SK-N-SH (cell line): ENCODE data around the gene DIP2A. TPM values are rescaled to one million over a fixed set of nuclear protein-coding genes. Genes with fewer than 3 reads are reported as not detected.

Source experiments
- CTCF ChIA-PET: fragments of 300-600, 350-600 bp; formaldehyde crosslinking; extraction: SDS; loops from one replicate; lab custom pipeline; 2021; lab: Yijun Ruan, JAX
- POLR2A ChIA-PET: fragments of 350-600 bp; sonication (Branson Sonifier 250); formaldehyde crosslinking; extraction: SDS; loops from one replicate; lab custom pipeline; 2020; ENCODE audit warnings: antibody characterized with exemption, inconsistent platforms; lab: Yijun Ruan, JAX
- DNase-seq: peaks from one replicate; pipeline ENCODE4 v3.0.0; 2012
- H2AFZ ChIP-seq: fragments of 200-600 bp; sonication (generic); 2 replicates; pipeline ENCODE4 v1.8.1; 2016; ENCODE audit warnings: antibody characterized with exemption, mild to moderate bottlenecking, low read depth
- H3F3A ChIP-seq: fragments of 200-600 bp; sonication (generic); replicated peaks from 2 replicates; pipeline ENCODE3; 2016; ENCODE audit warnings: antibody characterized with exemption, mild to moderate bottlenecking; ENCODE audit not compliant: insufficient read depth
- H3K27ac ChIP-seq, 2 experiments: fragments of 200-500 bp in 1 of 2; fragments of 200-600 bp in 1 of 2; sonication (Bioruptor generic) in 1 of 2; sonication (generic), shearing (Covaris generic) in 1 of 2; 2 replicates each; pipeline versions ENCODE4 v1.5.1 to v1.6.1; 2014 to 2016; ENCODE audit warnings: low read depth in 2 of 2, inconsistent platforms in 1 of 2, low read length in 1 of 2, mild to moderate bottlenecking in 1 of 2, mixed read lengths in 1 of 2
- H3K27me3 ChIP-seq: fragments of 200-600 bp; sonication (generic), shearing (Covaris generic); 2 replicates; pipeline ENCODE4 v1.6.1; 2016; ENCODE audit warnings: mixed run types; ENCODE audit not compliant: insufficient read depth
- H3K36me3 ChIP-seq, 2 experiments: fragments of 200-500 bp in 1 of 2; fragments of 200-600 bp in 1 of 2; sonication (Bioruptor generic) in 1 of 2; sonication (generic) in 1 of 2; replicated peaks in 1 of 2; 2 replicates each; pipeline versions ENCODE3 to v1.5.1; 2014 to 2016; ENCODE audit warnings: low read length in 1 of 2, mild to moderate bottlenecking in 1 of 2; ENCODE audit not compliant: insufficient read depth in 2 of 2, control insufficient read depth in 1 of 2
- H3K4me1 ChIP-seq, 2 experiments: fragments of 200-500 bp in 1 of 2; fragments of 200-600 bp in 1 of 2; sonication (Bioruptor generic) in 1 of 2; sonication (generic), shearing (Covaris generic) in 1 of 2; 2 replicates each; pipeline versions ENCODE4 v1.5.1 to v1.6.1; 2014 to 2016; ENCODE audit warnings: low read depth in 1 of 2, low read length in 1 of 2, mixed run types in 1 of 2; ENCODE audit not compliant: insufficient read depth in 2 of 2, control insufficient read depth in 1 of 2
- H3K4me2 ChIP-seq: fragments of 200-600 bp; sonication (generic), shearing (Covaris generic); 2 replicates; pipeline ENCODE4 v1.6.1; 2017; ENCODE audit warnings: mixed run types
- H3K4me3 ChIP-seq, 2 experiments: fragments of 200-500 bp in 1 of 2; fragments of 200-600 bp in 1 of 2; sonication (Bioruptor generic) in 1 of 2; sonication (generic), shearing (Covaris generic) in 1 of 2; 2 replicates each; pipeline versions ENCODE4 v1.5.1 to v1.8.1; 2014 to 2016; ENCODE audit warnings: low read depth in 2 of 2, inconsistent platforms in 1 of 2, low read length in 1 of 2, mild to moderate bottlenecking in 1 of 2, mixed read lengths in 1 of 2, moderate library complexity in 1 of 2
- H3K79me2 ChIP-seq: fragments of 200-600 bp; sonication (generic); 2 replicates; pipeline ENCODE4 v1.8.1; 2017; ENCODE audit warnings: mild to moderate bottlenecking; ENCODE audit not compliant: insufficient read depth
- H3K9ac ChIP-seq: fragments of 200-600 bp; sonication (generic); 2 replicates; pipeline ENCODE4 v1.6.1; 2017; ENCODE audit warnings: mixed run types
- H3K9me2 ChIP-seq: fragments of 200-600 bp; sonication (generic); 2 replicates; pipeline ENCODE4 v1.6.1; 2017; ENCODE audit warnings: mixed run types
- H3K9me3 ChIP-seq: fragments of 200-600 bp; sonication (generic); 2 replicates; pipeline ENCODE4 v1.6.1; 2017; ENCODE audit warnings: mixed run types, mild to moderate bottlenecking, moderate library complexity
- H4K20me1 ChIP-seq: fragments of 200-600 bp; sonication (generic); 2 replicates; pipeline ENCODE4 v1.6.1; 2017; ENCODE audit warnings: mild to moderate bottlenecking, mixed run types; ENCODE audit not compliant: insufficient read depth
- CHD2 ChIP-seq: fragments of 150-350 bp; IDR thresholded peaks from 2 replicates; pipeline ENCODE4 v1.6.1; 2018; ENCODE audit warnings: low read length; ENCODE audit not compliant: partially characterized antibody
- CTCF ChIP-seq: fragments of 200-600 bp; sonication (generic); IDR thresholded peaks from 2 replicates; pipeline ENCODE4 v1.6.1; 2017; ENCODE audit warnings: antibody characterized with exemption, mild to moderate bottlenecking, moderate library complexity
- JUND ChIP-seq: IDR thresholded peaks from 2 replicates; pipeline ENCODE4 v1.4.0; 2012
- RCOR1 ChIP-seq: fragments of 150-350 bp; IDR thresholded peaks from 2 replicates; pipeline ENCODE4 v1.6.1; 2017; ENCODE audit warnings: antibody characterized with exemption, low read length
- REST ChIP-seq: IDR thresholded peaks from 2 replicates; pipeline ENCODE4 v1.6.1; 2012; ENCODE audit warnings: mild to moderate bottlenecking, low read depth, low read length, moderate library complexity
- USF2 ChIP-seq: fragments of 150-350 bp; IDR thresholded peaks from 2 replicates; pipeline ENCODE4 v1.6.1; 2017; ENCODE audit warnings: antibody characterized with exemption, low read length, low read depth, borderline replicate concordance
- WGBS: methylation state at CpG from one replicate; pipeline ENCODE4 v1.1.6; 2017; ENCODE audit warnings: low lambda C conversion rate; 5-methylcytosine and 5-hydroxymethylcytosine counted together
- polyA plus RNA-seq, 3 experiments: library from polyadenylated mRNA; depleted of rRNA; stranded (reverse); fragments of >200 nt; gene quantifications; 2 replicates each; pipeline ENCODE4 v1.2.3, GENCODE V29; 2012
- TF ChIP-seq, protein P1 (sequence below): IDR thresholded peaks from 2 replicates; pipeline ENCODE4 v1.4.0; 2012; ENCODE audit warnings: low read depth

The DIP2A gene
- polyA plus RNA-seq, 1 of the 3 experiments (the other 2 are of a cell fraction) = 26.9 TPM

GRCh38 chr21:46458315-46459023 lies at the start of gene DIP2A (continued):
- no peak for TF ChIP-seq REST
- no peak for TF ChIP-seq USF2

DNA sequence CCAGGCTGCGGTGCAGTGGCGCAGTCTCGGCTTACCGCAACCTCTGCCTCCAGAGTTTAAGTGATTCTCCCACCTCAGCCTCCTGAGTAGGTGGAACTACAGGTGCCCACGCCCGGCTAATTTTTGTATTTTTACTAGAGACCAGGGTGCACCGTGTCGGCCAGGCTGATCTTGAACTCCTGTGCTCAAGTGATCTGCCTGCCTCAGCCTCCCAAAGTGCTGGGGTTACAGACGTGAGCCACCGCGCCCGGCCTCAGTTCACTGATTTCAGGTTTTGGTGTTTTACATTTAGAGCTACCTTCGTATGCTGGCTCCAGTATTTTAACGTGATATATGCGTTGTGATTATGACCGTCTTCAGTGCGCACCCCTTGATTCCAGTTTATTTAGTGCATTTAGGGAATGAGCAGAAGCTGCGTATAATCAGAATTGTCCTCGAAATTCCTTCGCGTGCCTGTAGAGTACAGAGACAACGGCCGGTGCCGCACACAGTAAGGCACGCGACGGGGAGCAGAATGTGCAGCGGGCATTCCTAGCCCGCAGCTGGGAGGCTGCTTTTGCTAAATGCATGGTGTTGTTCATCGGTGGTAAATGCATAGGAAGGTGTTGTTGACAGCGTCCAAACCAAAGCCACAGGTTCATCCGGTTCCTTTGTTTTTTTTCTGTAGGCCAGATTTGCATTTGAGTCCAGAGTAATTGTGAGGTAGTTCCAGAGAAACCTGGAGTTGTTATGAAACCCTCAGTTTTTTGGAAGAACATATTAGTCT lies 48.9 kb upstream of the DIP2A start:
- H3K9ac ChIP-seq = no peak overlapping the region
- H3K9me3 ChIP-seq = no peaks in the 10 kb centered on the region
- peaks cover 6% of the 10 kb centered on the region for H3F3A ChIP-seq
- no peak overlapping the region for H2AFZ ChIP-seq
- no peaks in the 10 kb centered on the region for H3K9me2 ChIP-seq
- no peaks in the 10 kb centered on the region for H3K27me3 ChIP-seq
- no peak for TF ChIP-seq CTCF
- TF ChIP-seq, protein P1, sequence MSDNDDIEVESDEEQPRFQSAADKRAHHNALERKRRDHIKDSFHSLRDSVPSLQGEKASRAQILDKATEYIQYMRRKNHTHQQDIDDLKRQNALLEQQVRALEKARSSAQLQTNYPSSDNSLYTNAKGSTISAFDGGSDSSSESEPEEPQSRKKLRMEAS = no peak
- TF ChIP-seq REST = no peak
- TF ChIP-seq CHD2 = no peak
- TF ChIP-seq JUND = no peak
- no peak for TF ChIP-seq RCOR1
- no peak overlapping the region for H3K27ac ChIP-seq
- no peaks in the 10 kb centered on the region for H3K4me1 ChIP-seq
- 90% methylated on average over 32 of the region's 32 CpGs for WGBS
- peaks cover 6 to 43% of the 10 kb centered on the region in 2 experiments for H3K36me3 ChIP-seq
- ChIA-PET POLR2A (no interaction called here), CTCF (no interaction called here)
- H4K20me1 ChIP-seq = no peaks in the 10 kb centered on the region
- no peak overlapping the region for H3K4me3 ChIP-seq
- DNase-seq = no peak
- no peak overlapping the region for H3K4me2 ChIP-seq
- H3K79me2 ChIP-seq = no peaks in the 10 kb centered on the region
